ENCODE data around the gene GRHL3. TPM values are rescaled to one million over a fixed set of nuclear protein-coding genes. Genes with fewer than 3 reads are reported as not detected.

The GRHL3 gene
- total and polyA plus RNA-seq, 4 donors, result 0.07 to 0.09 (median 0.09) TPM

GRCh38 chr1:24298606-24299005 lies 20.6 kb upstream of the GRHL3 start:
- WGBS, result 93% methylated on average over 8 of the region's 8 CpGs
- no peak overlapping the region for H3K4me3 ChIP-seq (ENCODE audit: low read depth in 1 of 3, low read length in 3 of 3)
- no peak overlapping the region for H3K9ac ChIP-seq (ENCODE audit: low read depth in 1 of 2, low read length in 2 of 2)
- H3K27ac ChIP-seq (ENCODE audit: low read depth in 1 of 2, low read length in 2 of 2), result no peak overlapping the region
- H3K4me1 ChIP-seq (ENCODE audit: control insufficient read depth in 4 of 4, insufficient read depth in 4 of 4, low read length in 3 of 4), result peaks cover 0 to 26% (median 15%) of the 10 kb centered on the region in 4 donors
- H3K9me3 ChIP-seq (ENCODE audit: control insufficient read depth in 4 of 4, low read length in 3 of 4), result no peaks in the 10 kb centered on the region
- DNase-seq (ENCODE audit: low spot score), result no peak
- TF ChIP-seq TAF1 (conservative IDR thresholded peaks at IDR 0.05), result no peak
- TF ChIP-seq ZBTB33 (IDR thresholded peaks at IDR 0.05), result no peak
- TF ChIP-seq YY1 (IDR thresholded peaks at IDR 0.05), result no peak
- H3K27me3 ChIP-seq (ENCODE audit: control insufficient read depth in 4 of 4, insufficient read depth in 4 of 4, low read length in 3 of 4), result no peaks in the 10 kb centered on the region
- no peaks in the 10 kb centered on the region for H3K36me3 ChIP-seq (ENCODE audit: control insufficient read depth in 4 of 4, insufficient read depth in 3 of 4, low read depth in 1 of 4, low read length in 3 of 4)

- 83% methylated on average over 6 of the region's 6 CpGs for WGBS
- no peaks in the 10 kb centered on the region for H3K27me3 ChIP-seq (ENCODE audit: control insufficient read depth in 4 of 4, insufficient read depth in 4 of 4, low read length in 3 of 4)
- H3K9me3 ChIP-seq (ENCODE audit: control insufficient read depth in 4 of 4, low read length in 3 of 4), result no peaks in the 10 kb centered on the region
- no peak for TF ChIP-seq GABPA (IDR thresholded peaks at IDR 0.05 in 1 of 2, conservative IDR thresholded peaks at IDR 0.05 in 1 of 2)
- no peak for TF ChIP-seq FOXA2 (IDR thresholded peaks at IDR 0.05)
- TF ChIP-seq HNF4A (conservative IDR thresholded peaks at IDR 0.05), result no peak
- no peak for TF ChIP-seq JUND (IDR thresholded peaks at IDR 0.05)
- no peak for TF ChIP-seq RXRA (IDR thresholded peaks at IDR 0.05)
- no peak for TF ChIP-seq ATF3 (IDR thresholded peaks at IDR 0.05)
- TF ChIP-seq RAD21 (IDR thresholded peaks at IDR 0.05), result no peak
- no peak for TF ChIP-seq MAX (IDR thresholded peaks at IDR 0.05)
- TF ChIP-seq HNF4G (IDR thresholded peaks at IDR 0.05), result no peak
- no peak for TF ChIP-seq EGR1 (IDR thresholded peaks at IDR 0.05; ENCODE audit: low read depth in 2 of 2)
- H3K9ac ChIP-seq (ENCODE audit: low read depth in 1 of 2, low read length in 2 of 2), result no peak overlapping the region
- H3K4me1 ChIP-seq (ENCODE audit: control insufficient read depth in 4 of 4, insufficient read depth in 4 of 4, low read length in 3 of 4), result peaks cover 0 to 14% (median 7%) of the 10 kb centered on the region in 4 donors
- no peak for DNase-seq (ENCODE audit: low spot score)
- H3K27ac ChIP-seq (ENCODE audit: low read depth in 1 of 2, low read length in 2 of 2), result no peak overlapping the region
- no peak overlapping the region for H3K4me3 ChIP-seq (ENCODE audit: low read depth in 1 of 3, low read length in 3 of 3)
- H3K36me3 ChIP-seq (ENCODE audit: control insufficient read depth in 4 of 4, insufficient read depth in 3 of 4, low read depth in 1 of 4, low read length in 3 of 4), result no peaks in the 10 kb centered on the region
Observed at GRCh38 chr1:24299901-24300300, 19.3 kb upstream of the GRHL3 start.

- TF ChIP-seq MAX (IDR thresholded peaks at IDR 0.05) (no peak), NR2F2 (IDR thresholded peaks at IDR 0.05) (no peak), RAD21 (IDR thresholded peaks at IDR 0.05) (no peak), YY1 (IDR thresholded peaks at IDR 0.05) (no peak), HNF4G (IDR thresholded peaks at IDR 0.05) (no peak), FOXA1 (IDR thresholded peaks at IDR 0.05) (no peak), EGR1 (IDR thresholded peaks at IDR 0.05; ENCODE audit: low read depth in 2 of 2) (no peak), HNF4A (conservative IDR thresholded peaks at IDR 0.05) (no peak), FOXA2 (IDR thresholded peaks at IDR 0.05) (no peak), ZBTB33 (IDR thresholded peaks at IDR 0.05) (no peak), ATF3 (IDR thresholded peaks at IDR 0.05) (no peak), JUND (IDR thresholded peaks at IDR 0.05) (no peak), CTCF (IDR thresholded peaks at IDR 0.05; ENCODE audit: low read depth, low read length, missing input control) (no peak), RXRA (IDR thresholded peaks at IDR 0.05) (no peak)
- Histone ChIP-seq H3K36me3 (ENCODE audit: control insufficient read depth in 4 of 4, insufficient read depth in 3 of 4, low read depth in 1 of 4, low read length in 3 of 4) (no peaks in the 10 kb centered on the region), H3K4me1 (ENCODE audit: control insufficient read depth in 4 of 4, insufficient read depth in 4 of 4, low read length in 3 of 4) (peaks cover 0 to 8% (median 2%) of the 10 kb centered on the region in 4 donors), H3K9ac (ENCODE audit: low read depth in 1 of 2, low read length in 2 of 2) (no peak overlapping the region), H3K9me3 (ENCODE audit: control insufficient read depth in 4 of 4, low read length in 3 of 4) (no peaks in the 10 kb centered on the region), H3K27me3 (ENCODE audit: control insufficient read depth in 4 of 4, insufficient read depth in 4 of 4, low read length in 3 of 4) (no peaks in the 10 kb centered on the region), H3K27ac (ENCODE audit: low read depth in 1 of 2, low read length in 2 of 2) (no peak overlapping the region), H3K4me3 (ENCODE audit: low read depth in 1 of 3, low read length in 3 of 3) (no peak overlapping the region)
- no peak for DNase-seq (ENCODE audit: low spot score)
- WGBS, result 83% methylated on average over 7 of the region's 7 CpGs
Observed at GRCh38 chr1:24300971-24301784, 18.0 kb upstream of the GRHL3 start.
